Stomach smooth muscle (tissue), 2 donors: ENCODE measurements around the gene RHO.

Experiments used
- H3K27ac ChIP-seq: one replicate; pipeline ENCODE4 v1.7.0; 2013; ENCODE audit warnings: mild to moderate bottlenecking, low read length, inconsistent platforms
- H3K27me3 ChIP-seq, 2 donors: one replicate each; pipeline ENCODE4 v1.7.0; 2013; ENCODE audit warnings: low read length in 2 of 2; ENCODE audit not compliant: insufficient read depth in 2 of 2, control insufficient read depth in 1 of 2
- H3K36me3 ChIP-seq, 2 donors: one replicate each; pipeline ENCODE4 v1.7.0; 2013; ENCODE audit warnings: low read length in 2 of 2; ENCODE audit not compliant: control insufficient read depth in 2 of 2, insufficient read depth in 2 of 2
- H3K4me1 ChIP-seq: one replicate; pipeline ENCODE4 v1.7.0; 2013; ENCODE audit warnings: low read length; ENCODE audit not compliant: control insufficient read depth, insufficient read depth
- H3K4me3 ChIP-seq, 2 donors: one replicate each; pipeline ENCODE4 v1.7.0; 2013; ENCODE audit warnings: low read length in 2 of 2
- H3K9ac ChIP-seq, 2 donors: one replicate each; pipeline ENCODE4 v1.7.0; 2013; ENCODE audit warnings: low read length in 2 of 2, mild to moderate bottlenecking in 1 of 2
- H3K9me3 ChIP-seq, 2 donors: one replicate each; pipeline ENCODE4 v1.7.0; 2013; ENCODE audit warnings: low read length in 2 of 2; ENCODE audit not compliant: control insufficient read depth in 2 of 2
- donor health status: healthy.
- donor health status: Pancreatic carcinoma.

Gene RHO

DNA sequence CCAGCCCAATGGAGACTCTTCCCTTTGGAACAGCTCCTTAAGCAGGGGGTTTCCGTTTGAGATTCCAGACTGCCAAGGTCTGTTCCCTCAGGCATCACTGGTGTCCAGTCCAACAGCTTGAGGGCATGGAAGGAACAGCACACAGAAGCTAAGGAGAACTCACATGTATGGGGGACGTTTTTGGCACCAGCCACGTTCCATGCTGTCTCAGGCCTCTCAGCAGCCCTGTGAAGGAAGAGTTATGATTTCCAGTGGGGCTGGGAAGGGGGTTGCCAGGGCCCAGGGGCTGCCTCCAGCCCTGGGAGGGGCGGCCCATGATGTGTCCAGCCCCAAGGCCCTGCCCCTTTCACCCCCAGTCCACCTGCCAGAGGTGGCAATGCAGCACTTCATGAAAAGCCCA, 7.5 kb upstream of the RHO start:
- no peak overlapping the region for H3K27ac ChIP-seq
- H3K9ac ChIP-seq, result no peak overlapping the region
- no peaks in the 10 kb centered on the region for H3K27me3 ChIP-seq
- peaks cover 0 to 13% of the 10 kb centered on the region in 2 donors for H3K36me3 ChIP-seq
- H3K4me3 ChIP-seq, result no peak overlapping the region
- H3K4me1 ChIP-seq, result no peaks in the 10 kb centered on the region
- H3K9me3 ChIP-seq, result no peaks in the 10 kb centered on the region

DNA sequence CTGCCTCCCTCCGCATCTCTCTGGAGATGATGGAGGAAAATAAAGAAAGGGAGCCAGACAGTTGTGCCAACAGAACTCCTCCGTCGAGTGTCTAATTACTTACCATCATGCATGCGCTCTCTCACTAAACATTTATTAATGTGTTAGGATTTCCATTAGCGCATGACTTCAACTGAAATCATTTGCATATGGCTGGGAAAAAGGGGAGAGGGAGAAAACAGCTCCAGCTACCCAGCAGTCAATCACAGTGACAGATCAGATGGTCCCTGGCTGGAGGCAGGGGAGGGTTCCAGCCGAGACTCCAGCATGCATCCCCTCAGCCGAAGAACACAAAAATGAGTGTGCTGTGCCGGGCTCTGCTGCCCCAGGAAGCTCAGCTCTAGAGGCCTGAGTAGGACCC, 6.8 kb upstream of the RHO start:
- Histone ChIP-seq H3K9ac (no peak overlapping the region), H3K4me1 (no peaks in the 10 kb centered on the region), H3K4me3 (no peak overlapping the region), H3K36me3 (peaks cover 0 to 9% of the 10 kb centered on the region in 2 donors), H3K27ac (no peak overlapping the region), H3K9me3 (no peaks in the 10 kb centered on the region), H3K27me3 (no peaks in the 10 kb centered on the region)

DNA sequence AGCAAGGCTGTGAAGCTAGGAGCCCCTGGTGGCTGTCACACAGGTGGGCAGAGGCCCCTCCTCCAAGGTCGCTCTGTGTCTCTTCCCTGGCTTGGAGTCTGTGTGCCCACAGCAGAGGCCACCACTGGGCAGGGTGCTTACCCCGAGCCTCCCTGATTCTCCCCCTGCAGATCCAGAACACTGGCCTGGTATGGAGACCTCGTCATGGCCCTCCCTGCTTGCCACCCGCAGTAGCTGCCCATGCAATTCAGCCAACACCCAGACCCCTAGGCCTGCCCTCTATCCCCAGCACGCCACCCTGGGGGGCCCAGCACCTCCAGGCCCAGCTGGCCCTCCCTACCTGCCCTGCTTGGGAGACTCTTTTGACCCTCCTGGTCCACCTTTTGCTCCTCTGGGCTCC, 5.5 kb upstream of the RHO start:
- Histone ChIP-seq H3K36me3 (peaks cover 0 to 3% of the 10 kb centered on the region in 2 donors), H3K27me3 (no peaks in the 10 kb centered on the region), H3K4me3 (no peak overlapping the region), H3K9me3 (no peaks in the 10 kb centered on the region), H3K4me1 (no peaks in the 10 kb centered on the region), H3K27ac (no peak overlapping the region), H3K9ac (no peak overlapping the region)

DNA sequence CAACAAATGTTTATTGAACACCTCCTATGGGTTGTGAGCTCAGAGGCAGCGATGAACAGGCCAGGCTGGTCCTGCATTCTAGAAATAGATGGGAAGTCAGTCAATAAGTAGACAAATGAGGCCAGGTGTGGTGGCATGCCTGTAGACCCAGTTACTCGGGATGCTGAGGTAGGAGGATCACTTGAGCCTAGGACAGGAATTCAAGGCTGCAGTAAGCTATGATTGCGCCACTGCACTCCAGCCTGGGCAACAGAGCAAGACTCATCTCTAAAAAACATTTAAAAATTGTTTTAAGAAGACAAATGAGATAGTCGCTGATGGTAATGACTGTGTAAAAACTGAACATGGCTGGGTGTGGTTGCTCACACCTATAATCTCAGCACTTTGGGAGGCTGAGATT, 4.4 kb upstream of the RHO start:
- H3K4me3 ChIP-seq, result no peak overlapping the region
- no peaks in the 10 kb centered on the region for H3K27me3 ChIP-seq
- no peak overlapping the region for H3K27ac ChIP-seq
- no peaks in the 10 kb centered on the region for H3K4me1 ChIP-seq
- no peak overlapping the region for H3K9ac ChIP-seq
- no peaks in the 10 kb centered on the region for H3K9me3 ChIP-seq
- no peaks in the 10 kb centered on the region for H3K36me3 ChIP-seq

DNA sequence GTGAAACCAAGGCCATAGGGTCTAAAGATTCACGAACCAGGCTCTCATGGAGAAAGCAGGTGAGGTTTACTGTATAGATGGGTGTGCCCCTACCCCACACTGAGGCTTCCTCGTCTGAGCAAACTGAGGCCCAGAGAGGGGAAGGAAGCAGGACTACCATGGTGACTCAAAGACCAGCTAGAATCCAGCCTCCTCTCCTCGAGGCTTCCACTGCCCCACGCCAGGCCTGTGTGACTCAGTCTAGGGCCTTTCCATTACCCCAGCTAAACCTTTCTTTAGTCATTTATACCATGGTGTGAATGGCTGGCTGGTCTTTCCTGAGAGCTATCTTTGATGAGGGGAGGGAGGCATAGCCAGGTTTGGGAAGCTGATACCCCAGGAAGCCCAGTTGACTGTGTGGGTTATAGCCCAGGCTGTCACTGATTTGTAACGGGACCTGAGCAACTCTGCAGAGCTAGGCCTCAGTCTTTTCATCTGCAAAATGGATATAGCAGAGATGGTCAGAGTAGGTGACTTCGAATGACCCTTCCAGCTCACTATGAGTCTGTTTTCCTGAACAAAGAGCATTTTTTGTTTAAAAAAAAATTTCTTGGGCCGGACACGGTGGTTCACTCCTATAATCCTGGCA, 3.0 kb upstream of the RHO start:
- Histone ChIP-seq H3K27me3 (no peaks in the 10 kb centered on the region), H3K36me3 (no peaks in the 10 kb centered on the region), H3K27ac (no peak overlapping the region), H3K4me3 (no peak overlapping the region), H3K9me3 (no peaks in the 10 kb centered on the region), H3K9ac (no peak overlapping the region), H3K4me1 (no peaks in the 10 kb centered on the region)

DNA sequence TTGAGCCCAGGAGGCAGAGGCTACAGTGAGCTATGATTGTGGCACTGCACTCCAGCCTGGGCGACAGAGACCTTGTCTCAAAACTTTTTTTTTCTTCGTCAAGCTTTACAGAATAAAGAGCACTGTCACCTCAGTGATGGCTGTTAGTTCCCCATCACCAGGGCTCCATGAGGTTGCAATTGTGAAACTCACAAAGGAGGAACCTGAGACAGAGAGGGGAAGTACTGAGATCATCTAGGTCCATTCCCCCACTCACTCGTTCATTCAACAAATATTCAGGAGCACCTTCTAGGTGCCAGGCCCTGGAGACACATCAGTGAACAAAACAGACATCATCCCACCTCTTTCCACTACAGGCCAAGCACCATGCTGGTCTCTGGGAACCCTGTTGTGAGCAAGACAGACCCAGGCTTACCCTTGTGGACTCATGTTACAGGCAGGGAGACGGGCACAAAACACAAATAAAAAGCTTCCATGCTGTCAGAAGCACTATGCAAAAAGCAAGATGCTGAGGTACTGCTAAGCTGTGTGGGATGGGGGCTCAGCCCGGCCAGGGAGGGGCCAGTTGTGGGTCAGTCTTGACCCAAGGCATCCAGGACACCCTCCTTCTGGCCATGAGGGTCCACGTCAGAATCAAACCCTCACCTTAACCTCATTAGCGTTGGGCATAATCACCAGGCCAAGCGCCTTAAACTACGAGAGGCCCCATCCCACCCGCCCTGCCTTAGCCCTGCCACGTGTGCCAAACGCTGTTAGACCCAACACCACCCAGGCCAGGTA, 2.1 kb upstream of the RHO start:
- H3K9me3 ChIP-seq, result no peaks in the 10 kb centered on the region
- H3K36me3 ChIP-seq, result no peaks in the 10 kb centered on the region
- H3K9ac ChIP-seq, result no peak overlapping the region
- H3K4me1 ChIP-seq, result no peaks in the 10 kb centered on the region
- H3K27ac ChIP-seq, result no peak overlapping the region
- H3K27me3 ChIP-seq, result no peaks in the 10 kb centered on the region
- no peak overlapping the region for H3K4me3 ChIP-seq

DNA sequence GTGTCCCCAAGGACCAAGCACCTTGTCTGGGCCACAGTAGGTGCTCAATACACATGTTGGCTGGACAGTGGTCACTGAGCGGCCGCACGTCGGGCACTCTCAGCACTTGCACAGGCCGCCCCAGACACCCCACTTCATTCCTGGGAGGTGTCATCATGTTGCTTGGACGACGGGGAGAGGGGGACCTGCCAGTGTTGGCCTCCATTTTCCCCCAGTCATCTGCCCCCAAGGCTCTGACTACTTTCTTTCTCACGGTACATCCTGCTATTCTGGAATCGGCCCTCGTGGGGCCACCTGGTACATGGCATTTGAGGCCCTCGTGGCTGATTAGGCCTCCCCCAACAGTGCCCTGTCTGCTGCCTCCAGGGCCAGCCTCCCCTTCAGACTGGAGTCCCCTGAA, 1.2 kb upstream of the RHO start:
- Histone ChIP-seq H3K9me3 (no peaks in the 10 kb centered on the region), H3K4me1 (no peaks in the 10 kb centered on the region), H3K9ac (no peak overlapping the region)

DNA sequence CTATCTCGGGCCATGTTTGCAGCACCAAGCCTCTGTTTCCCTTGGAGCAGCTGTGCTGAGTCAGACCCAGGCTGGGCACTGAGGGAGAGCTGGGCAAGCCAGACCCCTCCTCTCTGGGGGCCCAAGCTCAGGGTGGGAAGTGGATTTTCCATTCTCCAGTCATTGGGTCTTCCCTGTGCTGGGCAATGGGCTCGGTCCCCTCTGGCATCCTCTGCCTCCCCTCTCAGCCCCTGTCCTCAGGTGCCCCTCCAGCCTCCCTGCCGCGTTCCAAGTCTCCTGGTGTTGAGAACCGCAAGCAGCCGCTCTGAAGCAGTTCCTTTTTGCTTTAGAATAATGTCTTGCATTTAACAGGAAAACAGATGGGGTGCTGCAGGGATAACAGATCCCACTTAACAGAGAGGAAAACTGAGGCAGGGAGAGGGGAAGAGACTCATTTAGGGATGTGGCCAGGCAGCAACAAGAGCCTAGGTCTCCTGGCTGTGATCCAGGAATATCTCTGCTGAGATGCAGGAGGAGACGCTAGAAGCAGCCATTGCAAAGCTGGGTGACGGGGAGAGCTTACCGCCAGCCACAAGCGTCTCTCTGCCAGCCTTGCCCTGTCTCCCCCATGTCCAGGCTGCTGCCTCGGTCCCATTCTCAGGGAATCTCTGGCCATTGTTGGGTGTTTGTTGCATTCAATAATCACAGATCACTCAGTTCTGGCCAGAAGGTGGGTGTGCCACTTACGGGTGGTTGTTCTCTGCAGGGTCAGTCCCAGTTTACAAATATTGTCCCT, 1.2 kb downstream of the RHO start:
- no peaks in the 10 kb centered on the region for H3K27me3 ChIP-seq
- no peak overlapping the region for H3K27ac ChIP-seq
- no peaks in the 10 kb centered on the region for H3K36me3 ChIP-seq
- no peak overlapping the region for H3K9ac ChIP-seq
- H3K4me3 ChIP-seq, result no peak overlapping the region
- no peaks in the 10 kb centered on the region for H3K9me3 ChIP-seq
- no peaks in the 10 kb centered on the region for H3K4me1 ChIP-seq

More for the DNA sequence above, 1.2 kb upstream of the RHO start:
- no peaks in the 10 kb centered on the region for H3K36me3 ChIP-seq
- no peaks in the 10 kb centered on the region for H3K27me3 ChIP-seq
- no peak overlapping the region for H3K4me3 ChIP-seq
- H3K27ac ChIP-seq, result no peak overlapping the region

DNA sequence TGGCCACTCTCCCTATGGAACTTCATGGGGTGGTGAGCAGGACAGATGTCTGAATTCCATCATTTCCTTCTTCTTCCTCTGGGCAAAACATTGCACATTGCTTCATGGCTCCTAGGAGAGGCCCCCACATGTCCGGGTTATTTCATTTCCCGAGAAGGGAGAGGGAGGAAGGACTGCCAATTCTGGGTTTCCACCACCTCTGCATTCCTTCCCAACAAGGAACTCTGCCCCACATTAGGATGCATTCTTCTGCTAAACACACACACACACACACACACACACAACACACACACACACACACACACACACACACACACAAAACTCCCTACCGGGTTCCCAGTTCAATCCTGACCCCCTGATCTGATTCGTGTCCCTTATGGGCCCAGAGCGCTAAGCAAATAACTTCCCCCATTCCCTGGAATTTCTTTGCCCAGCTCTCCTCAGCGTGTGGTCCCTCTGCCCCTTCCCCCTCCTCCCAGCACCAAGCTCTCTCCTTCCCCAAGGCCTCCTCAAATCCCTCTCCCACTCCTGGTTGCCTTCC, 1.9 kb downstream of the RHO start:
- Histone ChIP-seq H3K4me1 (no peaks in the 10 kb centered on the region), H3K36me3 (no peaks in the 10 kb centered on the region), H3K9ac (no peak overlapping the region), H3K4me3 (no peak overlapping the region), H3K27ac (no peak overlapping the region), H3K27me3 (no peaks in the 10 kb centered on the region), H3K9me3 (no peaks in the 10 kb centered on the region)

DNA sequence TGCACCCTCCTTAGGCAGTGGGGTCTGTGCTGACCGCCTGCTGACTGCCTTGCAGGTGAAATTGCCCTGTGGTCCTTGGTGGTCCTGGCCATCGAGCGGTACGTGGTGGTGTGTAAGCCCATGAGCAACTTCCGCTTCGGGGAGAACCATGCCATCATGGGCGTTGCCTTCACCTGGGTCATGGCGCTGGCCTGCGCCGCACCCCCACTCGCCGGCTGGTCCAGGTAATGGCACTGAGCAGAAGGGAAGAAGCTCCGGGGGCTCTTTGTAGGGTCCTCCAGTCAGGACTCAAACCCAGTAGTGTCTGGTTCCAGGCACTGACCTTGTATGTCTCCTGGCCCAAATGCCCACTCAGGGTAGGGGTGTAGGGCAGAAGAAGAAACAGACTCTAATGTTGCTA, 2.4 kb downstream of the RHO start:
- H3K4me1 ChIP-seq, result no peaks in the 10 kb centered on the region
- H3K9me3 ChIP-seq, result no peaks in the 10 kb centered on the region
- H3K27ac ChIP-seq, result no peak overlapping the region
- no peak overlapping the region for H3K9ac ChIP-seq
- H3K4me3 ChIP-seq, result no peak overlapping the region
- no peaks in the 10 kb centered on the region for H3K27me3 ChIP-seq
- H3K36me3 ChIP-seq, result no peaks in the 10 kb centered on the region
